ENCODE data around the gene ELL2.
"Not testable (repeated sequence)": the region's sequence is repeated elsewhere in the genome, so short reads cannot be mapped to it uniquely, and the experiment has no call there.

ELL2 gene

DNA sequence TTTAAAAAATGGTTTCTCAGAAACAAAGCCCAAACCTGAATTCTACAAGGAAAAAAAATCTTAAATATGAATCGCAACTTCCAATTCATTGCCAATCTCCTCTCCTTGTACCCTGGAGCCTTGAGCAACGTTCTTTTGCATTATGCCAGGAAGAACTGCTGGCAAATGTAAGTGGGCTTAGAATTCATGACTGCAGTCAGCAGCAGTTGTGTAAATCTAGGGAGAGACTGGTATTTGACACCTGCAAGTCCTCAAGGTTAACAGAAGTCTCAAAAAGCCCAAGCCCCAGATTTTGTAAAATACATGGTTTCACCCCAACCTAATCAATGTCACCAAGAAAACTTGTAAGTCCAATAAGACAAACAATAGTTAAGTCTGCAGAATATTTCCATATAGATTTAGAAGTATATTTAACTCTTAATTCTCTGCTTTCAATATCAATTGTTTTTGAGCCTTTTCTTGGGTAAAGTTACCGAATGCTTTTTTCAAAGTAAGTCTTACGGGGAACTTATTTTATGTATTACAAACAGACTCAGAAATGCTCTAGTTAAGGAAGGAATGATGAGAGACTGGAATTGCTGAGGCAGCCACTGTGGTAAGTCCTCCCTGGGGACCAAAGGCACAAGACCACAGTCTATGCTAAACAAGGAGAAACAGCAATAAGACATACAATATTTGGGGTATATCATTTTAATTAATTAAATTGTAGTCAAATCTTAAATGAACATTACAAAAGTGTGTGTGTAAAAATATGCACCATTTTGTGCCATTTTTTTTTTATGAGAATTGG is 31.3 kb downstream of the ELL2 start:
- DNase-seq (ENCODE audit: low spot score): no peak

DNA sequence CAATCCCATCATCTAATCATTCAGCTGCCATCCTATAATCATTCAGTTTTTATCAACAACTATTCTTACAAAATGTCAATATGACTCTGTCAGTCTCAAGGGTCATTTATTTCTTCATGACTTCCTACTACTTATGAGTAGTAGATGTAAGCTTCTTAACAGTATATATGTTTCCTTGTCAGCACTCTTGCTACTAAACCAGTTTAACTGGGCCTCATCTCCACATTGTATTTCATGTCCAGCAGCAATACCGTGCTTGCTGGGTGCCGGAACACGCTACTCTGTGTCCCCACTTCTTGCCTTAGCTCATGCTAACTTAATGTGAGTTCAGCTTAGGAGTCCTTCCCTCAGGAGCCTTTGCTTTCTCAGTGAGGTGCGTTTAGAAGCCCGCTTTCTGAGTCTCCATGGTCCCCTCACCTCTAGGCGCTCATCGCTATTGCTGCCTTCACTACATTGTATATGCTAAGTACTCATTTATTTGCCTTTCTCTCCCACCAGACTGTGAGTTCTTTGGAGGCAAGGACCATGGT is 32.9 kb downstream of the ELL2 start:
- DNase-seq (ENCODE audit: low spot score): no peak

DNA sequence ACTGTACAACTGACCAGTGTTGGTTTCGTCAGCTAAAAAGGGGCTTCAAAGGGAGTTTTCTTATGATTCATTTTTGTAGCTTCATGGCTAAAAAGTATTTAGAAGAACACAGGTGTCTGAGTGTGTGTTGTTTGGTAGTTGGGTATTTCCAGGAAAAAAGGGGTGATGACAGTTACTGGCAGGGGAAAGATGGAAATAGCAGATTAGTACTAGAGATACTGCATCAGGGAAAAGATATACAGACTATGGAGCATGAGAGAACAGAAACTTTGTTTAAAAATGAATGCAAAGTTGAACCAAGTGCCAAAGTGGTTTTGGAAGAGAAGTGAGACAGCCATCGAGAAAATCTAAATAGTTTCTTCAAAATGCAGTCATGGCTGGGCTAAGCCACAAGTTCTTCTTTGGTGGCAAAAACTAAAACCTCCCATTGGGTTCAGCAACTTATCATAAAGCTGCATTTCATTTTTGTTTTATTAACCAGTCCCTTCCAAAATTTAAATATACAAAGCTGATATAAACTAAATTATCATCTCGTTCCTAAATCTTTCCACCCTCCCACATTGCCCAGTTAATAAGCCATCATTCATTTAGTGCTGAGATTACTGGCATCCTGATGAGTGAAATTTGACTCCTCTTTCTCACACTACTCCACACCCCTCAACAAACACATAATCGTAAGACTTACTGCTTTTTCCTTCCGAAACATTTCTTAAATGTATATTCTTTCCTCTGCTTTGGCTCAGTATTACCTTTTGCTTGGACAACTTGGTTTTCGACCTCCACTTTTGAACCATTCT is 33.5 kb downstream of the ELL2 start:
- DNase-seq (ENCODE audit: low spot score): no peak

DNA sequence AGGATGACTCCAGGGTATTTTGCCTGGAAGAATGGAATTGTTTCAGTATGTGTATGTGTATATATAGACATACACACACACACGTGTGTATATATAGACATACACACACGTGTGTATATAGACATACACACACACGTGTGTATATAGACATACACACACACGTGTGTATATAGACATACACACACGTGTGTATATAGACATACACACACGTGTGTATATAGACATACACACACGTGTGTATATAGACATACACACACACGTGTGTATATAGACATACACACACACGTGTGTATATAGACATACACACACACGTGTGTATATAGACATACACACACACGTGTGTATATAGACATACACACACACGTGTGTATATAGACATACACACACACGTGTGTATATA is 34.4 kb downstream of the ELL2 start:
- not testable (repeated sequence) for DNase-seq (ENCODE audit: low spot score)

DNA sequence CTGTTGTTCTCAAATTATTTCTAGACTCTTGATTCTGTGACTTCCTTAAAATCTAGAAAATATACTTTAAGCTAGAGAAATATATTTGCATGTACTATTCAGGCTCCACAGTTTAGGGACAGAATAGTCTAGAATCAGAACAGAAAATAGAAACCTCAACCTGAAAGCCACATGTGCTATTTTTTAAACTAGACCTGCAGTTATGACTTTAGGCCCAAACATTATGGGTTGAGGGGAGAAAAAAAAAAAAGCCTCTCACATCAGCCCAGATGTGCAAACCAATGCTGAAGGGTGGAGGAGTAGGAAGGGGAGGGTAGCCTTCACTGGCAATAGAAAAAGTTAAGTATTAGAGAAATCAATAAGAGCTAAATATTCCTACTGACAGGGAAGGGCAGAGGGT is 35.7 kb downstream of the ELL2 start:
- DNase-seq (ENCODE audit: low spot score): no peak

DNA sequence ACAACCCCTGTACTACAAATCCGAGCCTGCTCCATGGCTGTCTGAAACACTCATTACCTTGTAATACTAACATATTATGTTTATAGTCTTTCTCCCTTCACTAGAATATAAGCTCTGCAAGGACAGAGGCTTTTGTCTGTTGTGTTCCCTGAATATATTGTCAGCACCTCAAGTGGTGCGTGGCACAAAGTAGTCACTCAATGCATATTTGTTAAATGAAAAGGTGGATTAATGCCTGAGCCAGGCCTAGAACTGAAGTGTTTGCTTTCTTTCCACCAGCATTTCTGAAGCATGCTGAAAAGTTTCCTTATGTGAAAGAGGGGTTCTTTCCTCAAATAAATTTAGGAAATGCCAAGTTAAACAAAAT is 36.3 kb downstream of the ELL2 start:
- DNase-seq (ENCODE audit: low spot score): no peak

DNA sequence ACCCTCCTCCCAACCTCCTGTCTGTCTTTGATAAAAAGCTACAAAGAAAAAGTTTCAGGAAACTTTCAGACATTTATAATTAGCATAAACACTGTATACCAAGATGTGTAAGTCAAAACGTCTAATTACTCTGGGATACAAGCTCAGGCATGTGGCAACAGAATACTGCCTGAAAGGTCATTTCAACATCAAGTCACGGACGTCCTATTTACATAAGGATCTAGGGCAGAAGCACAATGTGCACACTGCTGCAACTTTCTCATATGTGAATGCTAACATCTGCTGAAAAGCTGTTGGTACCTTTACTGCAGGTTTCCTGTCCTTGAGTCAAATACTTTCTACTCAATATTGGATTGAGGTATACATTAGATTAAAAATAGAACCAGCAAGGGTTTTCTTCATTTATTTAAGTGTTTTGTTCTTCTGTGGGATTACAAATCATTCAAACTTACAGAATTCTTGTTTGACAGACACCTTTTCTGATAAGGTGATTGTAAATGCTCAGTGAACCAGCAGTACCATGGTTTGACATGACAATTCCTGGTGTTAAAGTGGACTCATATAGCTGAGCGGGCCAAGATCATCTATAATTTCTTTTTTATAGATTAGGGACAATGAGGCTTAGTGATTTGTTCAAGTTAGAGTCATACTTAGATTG is 36.8 kb downstream of the ELL2 start:
- no peak for DNase-seq (ENCODE audit: low spot score)

DNA sequence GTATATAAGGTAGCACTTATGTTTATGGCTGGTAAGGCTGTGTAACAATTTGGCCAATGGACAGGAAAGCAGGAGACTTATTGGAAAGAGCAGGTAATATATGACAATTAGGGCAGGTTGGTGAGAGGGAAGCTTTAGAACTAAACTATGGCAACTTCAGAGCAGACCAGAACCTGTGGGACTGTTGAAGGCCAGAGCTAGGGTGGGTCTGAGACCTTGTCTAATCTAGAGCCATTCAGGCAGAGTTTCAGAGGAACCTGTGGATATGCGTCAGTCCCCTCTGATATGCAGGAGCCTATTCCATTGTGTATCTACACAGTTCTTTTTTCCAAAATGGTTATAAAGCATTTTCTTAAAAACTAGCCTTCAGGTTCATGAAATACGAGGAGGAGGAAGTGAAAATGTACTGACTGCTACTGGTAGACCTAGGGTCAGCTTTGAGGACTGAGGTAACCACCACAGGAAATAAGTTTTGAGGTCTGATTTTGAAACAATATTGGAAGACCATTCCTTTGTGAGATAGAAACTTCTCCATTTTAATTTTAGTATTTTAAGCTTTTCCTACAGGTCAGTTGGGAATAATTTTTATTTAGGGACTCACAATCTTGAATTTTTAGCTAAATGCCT is 37.6 kb downstream of the ELL2 start:
- DNase-seq (ENCODE audit: low spot score): no peak

DNA sequence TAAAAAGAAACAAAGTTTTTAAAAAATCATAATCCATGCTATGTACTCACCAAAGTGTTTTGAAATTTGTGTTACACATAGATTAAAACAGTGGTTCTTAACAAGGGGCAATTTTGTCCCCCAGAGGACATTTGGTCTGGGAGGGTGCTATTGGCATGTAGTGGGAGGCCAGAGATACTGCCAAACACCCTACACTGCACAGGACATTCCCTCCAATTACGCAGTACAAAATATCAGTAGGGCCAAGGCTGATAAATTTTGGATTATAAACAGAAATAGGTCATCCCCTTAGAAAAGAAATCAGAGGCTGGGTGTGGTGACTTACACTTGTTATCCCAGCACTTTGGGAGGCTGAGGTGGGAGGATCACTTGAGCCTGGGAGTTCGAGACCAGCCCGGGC is 38.9 kb downstream of the ELL2 start:
- no peak for DNase-seq (ENCODE audit: low spot score)

DNA sequence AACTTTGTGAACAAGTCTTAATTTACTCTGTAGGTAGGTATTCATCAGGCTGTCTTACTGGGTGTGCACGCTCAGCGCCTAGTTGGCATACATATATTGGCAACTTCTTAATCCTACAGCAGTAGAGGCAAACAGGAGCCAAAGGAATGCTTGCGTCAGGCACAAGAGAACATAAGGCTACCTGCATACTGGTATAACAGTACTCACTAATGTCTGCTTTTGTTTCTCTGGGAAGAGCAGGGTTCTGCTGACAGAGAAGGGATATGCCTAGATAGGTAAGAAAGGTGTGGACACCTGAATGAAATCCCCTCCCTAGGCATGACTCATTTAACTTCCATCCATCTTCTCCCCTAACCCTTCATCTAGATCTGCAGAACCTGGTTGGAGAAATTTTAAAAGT is 40.1 kb downstream of the ELL2 start:
- no peak for DNase-seq (ENCODE audit: low spot score)

DNA sequence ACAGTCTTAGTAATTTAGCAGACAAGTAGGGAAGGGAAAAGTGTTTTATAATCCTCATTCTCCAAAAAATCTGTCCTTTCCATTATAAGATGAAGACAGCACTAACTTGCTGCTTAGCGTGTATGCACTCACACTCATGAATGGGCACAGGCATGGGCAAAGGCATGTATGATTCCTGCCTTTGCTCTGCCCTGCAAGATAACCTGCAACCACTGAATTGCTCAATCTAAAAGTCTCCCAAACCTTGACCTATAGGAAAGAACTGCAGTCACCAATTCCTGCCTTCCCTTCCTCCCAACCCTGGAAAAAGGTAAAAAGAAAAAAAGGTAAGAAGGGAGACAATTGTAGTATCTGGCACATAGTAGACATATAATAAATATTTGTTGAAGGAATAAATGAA is 40.8 kb downstream of the ELL2 start:
- no peak for DNase-seq (ENCODE audit: low spot score)

DNA sequence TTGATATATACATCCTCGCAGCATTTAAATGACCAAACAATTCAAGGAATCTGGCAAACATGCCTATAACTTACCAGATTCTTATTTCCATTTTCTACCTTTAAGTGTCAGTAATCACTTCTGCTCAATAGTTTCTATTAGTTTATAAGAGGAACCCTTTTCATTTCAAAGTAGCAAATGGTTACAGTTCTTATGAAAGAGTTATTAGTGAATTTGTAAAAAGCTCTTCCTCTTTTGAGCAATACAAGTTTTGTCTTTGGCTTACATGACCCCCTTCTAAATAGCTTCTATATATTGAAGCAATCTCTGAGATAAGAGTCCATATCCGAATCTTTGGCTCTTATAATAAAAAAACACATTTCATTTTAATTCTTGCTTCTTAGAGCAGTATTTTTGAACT is 42.0 kb downstream of the ELL2 start:
- no peak for DNase-seq (ENCODE audit: low spot score)

DNA sequence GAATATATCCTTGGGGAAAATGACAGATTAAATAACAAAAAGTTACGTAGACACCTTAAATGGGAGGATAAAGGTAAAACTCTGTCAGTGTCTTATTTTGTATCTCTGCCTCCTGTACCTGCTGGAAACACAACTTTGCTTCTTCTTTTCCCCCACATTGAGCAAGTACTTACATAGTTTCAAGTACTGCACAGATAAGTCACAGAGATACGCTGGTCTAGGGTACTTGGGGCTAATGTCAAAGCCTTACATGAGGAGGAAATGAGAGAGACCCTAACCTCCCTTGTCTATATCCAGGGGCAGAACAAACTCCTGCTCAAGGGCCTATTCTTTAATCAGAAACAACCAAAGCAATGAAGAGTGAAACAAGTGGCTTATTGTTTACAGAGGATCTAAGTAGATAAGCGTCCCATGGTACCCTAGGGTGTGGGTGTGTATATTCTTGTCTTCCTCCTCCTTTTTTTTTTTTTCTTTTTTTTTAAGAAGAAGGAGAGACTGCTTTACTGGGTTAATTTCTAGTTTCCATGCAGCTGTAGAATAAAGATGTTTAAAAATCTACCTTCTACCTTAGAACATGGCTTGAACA is 43.1 kb downstream of the ELL2 start:
- DNase-seq (ENCODE audit: low spot score): no peak

DNA sequence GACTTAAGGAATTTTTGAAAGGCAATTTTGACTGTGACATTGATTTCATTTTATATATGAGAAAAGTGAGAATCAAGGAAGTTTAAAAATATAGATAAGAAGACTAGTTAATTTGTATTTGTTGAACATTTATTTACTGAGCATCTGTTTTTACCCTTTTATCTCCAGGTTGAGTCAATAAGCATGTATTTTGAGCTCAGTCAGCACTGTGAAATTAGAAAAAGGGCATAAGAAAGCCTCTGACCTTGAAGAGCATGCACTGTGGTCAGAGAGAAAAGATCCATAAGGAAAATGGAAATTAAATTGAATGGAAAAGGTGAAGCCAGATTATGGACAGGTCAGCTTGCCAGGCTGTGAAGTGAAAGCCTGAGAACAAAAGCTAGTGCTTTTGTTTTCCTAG is 44.4 kb downstream of the ELL2 start:
- DNase-seq (ENCODE audit: low spot score): no peak

DNA sequence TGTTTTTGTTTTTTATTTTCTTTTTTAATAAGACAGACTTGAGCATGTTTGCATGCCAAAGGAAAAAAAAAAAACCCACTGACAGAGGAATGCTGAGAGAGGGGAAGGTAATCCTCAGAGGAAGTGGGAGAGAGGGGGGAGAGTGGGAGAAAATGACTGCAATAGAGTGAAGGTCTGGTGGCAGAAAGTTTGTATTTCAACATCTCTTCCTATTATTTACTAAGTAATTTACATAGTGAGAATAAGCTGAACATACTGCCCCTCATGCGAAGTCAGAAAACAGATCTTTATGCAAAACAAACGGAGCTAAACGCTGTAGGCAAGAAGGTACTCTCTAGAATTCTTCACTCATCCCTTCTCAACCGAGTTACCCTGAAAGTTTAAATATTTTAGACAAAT is 45.0 kb downstream of the ELL2 start:
- DNase-seq (ENCODE audit: low spot score): no peak

DNA sequence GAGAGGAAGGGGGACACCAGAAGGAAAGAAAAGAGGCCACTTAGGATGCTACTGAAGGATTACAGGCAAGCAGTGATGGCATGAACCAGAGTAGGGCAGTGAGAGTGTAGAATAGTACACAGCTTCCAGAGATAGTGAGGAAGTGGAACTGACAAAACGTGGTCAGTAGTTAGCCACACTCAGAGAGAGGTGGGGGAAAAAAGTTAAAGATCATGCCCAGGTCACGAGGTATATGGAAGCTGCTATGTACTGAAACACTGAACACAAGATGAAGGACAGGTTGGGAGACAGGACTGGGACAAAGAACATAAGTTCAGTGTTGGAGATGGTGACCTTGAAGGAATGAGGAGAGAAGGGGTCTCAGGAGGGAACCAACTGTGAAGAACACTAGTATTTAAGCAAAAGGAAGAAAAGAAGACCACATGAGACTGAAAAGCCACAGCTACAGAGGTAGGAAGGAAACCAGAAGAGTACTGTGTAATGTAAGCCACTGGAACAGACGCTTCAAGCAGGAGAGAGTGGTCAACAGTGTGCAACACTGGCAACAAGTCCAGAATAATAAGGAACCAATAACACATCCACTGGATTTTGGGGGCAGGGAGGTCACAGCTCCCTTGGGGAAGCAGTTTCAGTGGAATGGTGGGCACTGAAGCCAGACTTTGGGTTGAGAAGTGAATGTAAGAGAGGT is 45.5 kb downstream of the ELL2 start:
- DNase-seq (ENCODE audit: low spot score): no peak

DNA sequence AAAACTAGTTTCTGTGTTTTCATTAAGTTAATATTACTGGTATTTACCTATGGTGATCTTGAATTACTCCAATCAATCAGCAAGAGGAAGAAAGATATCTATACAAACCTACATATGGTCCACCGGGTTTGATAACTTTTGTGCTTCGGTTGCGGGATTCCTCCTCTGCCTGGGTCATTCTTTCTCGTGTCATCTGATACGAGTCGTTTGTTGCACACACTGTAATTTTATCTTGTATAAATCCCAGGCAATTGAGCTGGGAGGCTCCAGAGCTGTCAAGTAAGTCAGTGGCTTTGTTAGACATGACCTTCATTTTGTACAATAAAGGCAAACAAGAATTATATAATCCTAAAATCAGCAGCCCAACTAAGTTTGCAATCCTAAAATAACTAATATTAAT is 48.0 kb downstream of the ELL2 start:
- DNase-seq (ENCODE audit: low spot score): no peak

DNA sequence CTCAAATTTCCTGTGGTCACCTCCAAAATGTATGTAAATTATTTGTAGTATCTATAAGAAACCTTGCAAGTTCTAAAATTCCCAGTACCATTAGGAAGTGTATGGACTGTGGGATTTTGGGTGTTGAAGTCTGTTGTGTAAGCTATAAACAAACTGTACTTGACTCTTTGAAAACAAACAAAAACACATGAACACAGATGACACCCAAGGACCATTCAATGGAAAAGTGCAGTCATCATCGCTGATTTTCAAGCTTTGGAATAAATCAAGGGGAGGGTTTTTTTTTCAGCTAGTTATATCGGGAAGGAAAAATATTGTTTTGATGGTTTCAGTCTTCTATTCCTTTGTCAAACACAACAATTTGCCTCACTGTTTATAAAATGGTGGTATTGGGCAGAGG is 49.6 kb downstream of the ELL2 start:
- no peak for DNase-seq (ENCODE audit: low spot score)

DNA sequence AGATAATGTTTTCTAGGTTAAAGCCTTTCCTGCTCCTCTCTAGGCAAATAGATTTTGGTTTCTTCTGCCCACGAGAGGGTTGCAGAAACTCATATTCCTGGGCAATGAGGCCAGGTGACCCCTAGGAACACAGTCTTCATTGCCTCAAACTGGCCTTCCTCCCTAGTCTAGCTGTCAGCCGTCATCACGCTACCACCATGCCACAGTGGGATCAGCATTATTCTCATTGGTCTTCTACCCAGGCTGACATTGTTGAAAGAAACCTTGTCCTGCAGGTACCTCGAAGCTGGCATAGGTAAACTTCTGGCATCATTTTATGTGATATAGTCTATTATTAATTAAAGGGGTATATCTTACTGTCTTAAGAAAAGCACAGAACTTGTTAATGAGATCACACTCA is 51.1 kb downstream of the ELL2 start:
- DNase-seq (ENCODE audit: low spot score): no peak

DNA sequence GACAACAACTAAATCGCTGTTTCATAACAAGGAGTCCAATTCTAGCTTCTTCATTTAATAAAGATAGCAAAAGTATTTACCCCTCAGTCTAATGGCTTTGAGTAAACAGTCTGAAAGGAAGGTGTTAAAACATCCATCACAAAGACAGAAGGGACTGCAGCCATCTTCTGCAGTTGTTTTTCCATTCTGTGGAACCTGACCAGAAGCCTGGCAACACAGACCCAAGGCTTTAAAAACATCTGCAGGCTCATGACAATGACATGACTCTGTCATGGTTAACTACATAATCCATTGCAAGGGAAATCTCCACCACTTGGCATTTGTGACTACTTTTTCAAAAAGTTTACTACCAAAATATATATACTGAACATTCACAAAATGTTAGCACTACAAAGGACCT is 51.9 kb downstream of the ELL2 start:
- no peak for DNase-seq (ENCODE audit: low spot score)

DNA sequence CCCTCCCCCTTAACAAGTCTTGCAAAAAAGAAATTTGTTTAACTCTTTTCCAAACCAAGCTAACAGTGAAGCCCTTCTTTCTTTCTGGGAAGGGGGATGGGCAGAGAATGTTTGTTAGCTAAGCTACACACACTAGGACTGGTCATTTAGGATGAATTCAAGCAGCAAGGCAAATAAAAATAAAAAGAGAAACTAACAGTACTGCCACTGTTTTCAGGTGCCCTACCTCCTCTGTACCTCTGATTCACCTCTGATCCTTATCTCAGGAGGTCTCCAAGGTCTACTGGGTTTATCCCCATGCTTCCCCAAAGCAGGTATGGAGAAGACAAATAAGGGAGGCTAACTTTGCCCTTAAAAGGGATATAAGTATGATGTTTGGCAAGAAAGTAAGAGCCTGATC is 52.9 kb downstream of the ELL2 start:
- no peak for DNase-seq (ENCODE audit: low spot score)

Measured in AG08396 (cell line).